Measurements from ENCODE around the gene MFAP4.

- TF ChIP-seq CTCF (IDR thresholded peaks at IDR 0.05) (no peak), POLR2A (IDR thresholded peaks at IDR 0.05) (no peak)
Measured at GRCh38 chr17:19392303-19392702, 5.3 kb upstream of the MFAP4 start.
